K562 (cell line): ENCODE results near the gene GRIP1.

Experiments used
- GTF3C2 ChIP-seq: IDR thresholded peaks from 3 replicates; pipeline ENCODE4 v1.6.1; 2011; ENCODE audit warnings: borderline replicate concordance, mild to moderate bottlenecking, moderate library complexity; ENCODE audit not compliant: insufficient read length; ENCODE audit errors: extremely low read depth
- ZFX ChIP-seq: sonication (generic); formaldehyde crosslinking; IDR thresholded peaks from 2 replicates; pipeline ENCODE4 v1.8.0; 2022; ENCODE audit warnings: mild to moderate bottlenecking, missing genetic modification reagents, moderate library complexity
- ZNF232 ChIP-seq: sonication (generic); formaldehyde crosslinking; IDR thresholded peaks from 2 replicates; pipeline ENCODE4 v1.8.0; 2022; ENCODE audit warnings: mild to moderate bottlenecking, missing genetic modification reagents
- TF ChIP-seq, protein P1 (sequence below): sonication (generic); formaldehyde crosslinking; IDR thresholded peaks from 2 replicates; pipeline ENCODE4 v1.8.1; 2023; ENCODE audit warnings: mild to moderate bottlenecking, missing genetic modification reagents

DNA sequence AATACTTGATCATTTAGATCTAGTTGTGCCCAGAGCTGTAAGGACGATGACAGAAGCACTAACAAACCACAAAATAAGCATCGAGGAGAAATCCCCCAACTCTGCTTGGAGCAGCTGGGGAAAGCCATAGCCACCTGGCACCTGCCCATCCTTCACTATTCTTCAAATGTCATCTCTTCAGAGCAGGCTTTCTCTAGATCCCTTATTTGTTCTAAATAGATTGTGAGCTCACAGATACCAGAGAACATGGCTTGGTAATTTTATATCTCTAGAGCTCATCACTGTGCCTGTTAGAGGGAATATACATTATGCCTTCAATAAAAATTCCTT is 50.9 kb downstream of the GRIP1 start:
- no peak for TF ChIP-seq ZFX (CRISPR knock-in tag)
- no peak for TF ChIP-seq GTF3C2
- no peak for TF ChIP-seq ZNF232
- TF ChIP-seq, protein P1, sequence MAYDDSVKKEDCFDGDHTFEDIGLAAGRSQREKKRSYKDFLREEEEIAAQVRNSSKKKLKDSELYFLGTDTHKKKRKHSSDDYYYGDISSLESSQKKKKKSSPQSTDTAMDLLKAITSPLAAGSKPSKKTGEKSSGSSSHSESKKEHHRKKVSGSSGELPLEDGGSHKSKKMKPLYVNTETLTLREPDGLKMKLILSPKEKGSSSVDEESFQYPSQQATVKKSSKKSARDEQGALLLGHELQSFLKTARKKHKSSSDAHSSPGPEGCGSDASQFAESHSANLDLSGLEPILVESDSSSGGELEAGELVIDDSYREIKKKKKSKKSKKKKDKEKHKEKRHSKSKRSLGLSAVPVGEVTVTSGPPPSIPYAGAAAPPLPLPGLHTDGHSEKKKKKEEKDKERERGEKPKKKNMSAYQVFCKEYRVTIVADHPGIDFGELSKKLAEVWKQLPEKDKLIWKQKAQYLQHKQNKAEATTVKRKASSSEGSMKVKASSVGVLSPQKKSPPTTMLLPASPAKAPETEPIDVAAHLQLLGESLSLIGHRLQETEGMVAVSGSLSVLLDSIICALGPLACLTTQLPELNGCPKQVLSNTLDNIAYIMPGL (CRISPR knock-in tag), result no peak
